Activated CD4-positive, alpha-beta T cell treated with anti-CD3 and anti-CD28 coated beads, Interleukin-2, amount 50 U/mL, for 24 hours (primary cell): ENCODE results near the gene TTC28.

ENCODE experiments used
- DNase-seq, 2 donors: peaks; one replicate each; pipeline ENCODE4 v3.0.0-alpha.2; 2020; ENCODE audit warnings: low read depth in 1 of 2, low spot score in 1 of 2

The TTC28 gene

DNA sequence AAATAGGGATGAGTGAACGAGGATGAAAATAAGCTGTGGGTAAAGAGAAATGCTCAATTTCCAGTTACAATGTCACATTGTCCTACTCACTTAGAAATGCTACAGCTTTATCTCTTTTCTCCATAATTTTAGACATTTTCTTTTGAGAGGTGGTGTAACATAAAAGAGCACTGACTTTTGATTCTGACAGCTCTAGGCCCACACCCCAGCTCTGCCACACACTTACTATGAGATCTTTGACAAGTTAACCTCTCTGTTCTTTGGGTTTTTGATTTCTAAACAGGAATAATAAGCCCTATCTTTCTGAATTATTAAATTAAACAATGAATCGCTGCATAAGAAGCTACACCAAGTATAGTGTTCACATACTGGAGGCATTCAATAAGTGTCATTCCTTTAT is 532.2 kb downstream of the TTC28 start:
- no peak for DNase-seq

DNA sequence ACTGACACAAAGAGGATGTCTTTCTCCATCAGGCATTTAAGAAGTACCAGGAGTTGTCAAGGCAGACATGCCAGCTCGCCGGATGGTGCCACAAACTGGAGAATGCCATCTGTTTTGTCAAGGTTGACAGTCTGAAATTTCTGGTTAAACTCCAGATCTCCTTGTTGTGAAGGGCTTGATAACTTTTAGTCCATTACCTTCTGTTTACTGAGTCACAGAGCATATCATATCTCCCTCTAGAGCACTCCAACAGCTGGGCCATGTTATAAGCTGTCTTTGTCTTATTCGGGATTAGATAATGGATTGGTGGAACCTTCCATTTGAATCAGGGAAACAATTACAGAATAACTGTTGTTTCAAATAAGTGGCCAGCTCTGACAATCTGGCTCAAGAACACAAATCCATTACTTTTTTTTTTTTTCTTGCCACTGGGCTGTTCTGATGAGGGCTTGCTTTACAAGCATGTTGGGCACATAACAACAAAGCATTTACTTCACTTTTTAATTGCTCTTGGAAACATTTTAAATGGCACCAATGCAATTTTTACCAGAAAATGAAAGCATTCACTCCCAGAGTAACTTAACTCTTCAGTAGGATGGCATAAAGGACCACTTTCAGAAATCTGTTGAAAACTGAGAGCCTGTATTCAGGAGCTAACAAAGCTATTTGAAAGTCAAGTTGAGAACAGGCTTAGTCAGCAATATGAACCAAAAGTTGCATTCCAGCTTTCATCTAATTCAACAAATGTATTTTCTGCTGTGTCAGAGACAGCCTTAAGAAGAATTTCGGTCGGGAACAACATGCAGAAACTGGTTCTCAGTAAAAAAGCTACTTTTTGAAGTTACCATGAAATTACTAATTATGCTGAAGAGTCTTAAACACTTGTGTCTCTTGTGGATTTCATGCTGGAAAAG is 533.0 kb downstream of the TTC28 start:
- DNase-seq = no peak

DNA sequence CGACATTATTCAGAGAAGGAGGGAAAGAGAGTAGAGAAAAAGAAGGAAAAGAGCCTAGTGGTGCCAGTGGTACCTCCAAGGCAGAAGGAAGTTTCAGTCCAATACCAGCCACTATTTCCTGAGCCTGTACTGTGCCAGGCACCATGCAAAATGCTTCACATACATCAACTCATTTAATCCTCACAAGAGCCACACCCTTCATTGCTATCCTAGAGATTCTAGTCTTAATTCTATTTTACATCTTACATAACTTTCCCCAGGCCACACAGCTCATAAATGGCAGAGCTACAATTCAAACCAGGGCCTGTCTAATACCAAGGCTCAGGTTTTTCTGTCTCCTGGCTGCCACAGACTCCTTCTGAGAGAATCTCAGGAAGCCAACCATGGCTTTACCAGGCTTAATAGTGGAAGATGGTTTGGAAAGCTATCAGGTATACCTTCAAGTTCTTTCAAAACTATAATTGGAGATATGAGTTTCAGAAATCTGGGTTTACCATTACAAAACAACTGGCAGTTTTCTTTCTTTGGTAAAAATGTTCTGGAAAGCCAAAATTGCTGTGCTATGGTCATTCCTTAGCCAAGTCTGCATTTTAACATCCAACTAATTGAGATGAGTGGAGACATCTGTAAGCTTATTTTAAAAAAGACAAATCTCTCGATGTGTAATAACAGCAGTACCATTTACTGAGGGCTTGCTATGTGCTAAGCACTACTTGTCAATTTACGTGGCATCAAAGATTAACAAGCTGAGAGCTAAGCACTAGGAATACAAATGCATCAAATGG is 535.5 kb downstream of the TTC28 start:
- no peak for DNase-seq

DNA sequence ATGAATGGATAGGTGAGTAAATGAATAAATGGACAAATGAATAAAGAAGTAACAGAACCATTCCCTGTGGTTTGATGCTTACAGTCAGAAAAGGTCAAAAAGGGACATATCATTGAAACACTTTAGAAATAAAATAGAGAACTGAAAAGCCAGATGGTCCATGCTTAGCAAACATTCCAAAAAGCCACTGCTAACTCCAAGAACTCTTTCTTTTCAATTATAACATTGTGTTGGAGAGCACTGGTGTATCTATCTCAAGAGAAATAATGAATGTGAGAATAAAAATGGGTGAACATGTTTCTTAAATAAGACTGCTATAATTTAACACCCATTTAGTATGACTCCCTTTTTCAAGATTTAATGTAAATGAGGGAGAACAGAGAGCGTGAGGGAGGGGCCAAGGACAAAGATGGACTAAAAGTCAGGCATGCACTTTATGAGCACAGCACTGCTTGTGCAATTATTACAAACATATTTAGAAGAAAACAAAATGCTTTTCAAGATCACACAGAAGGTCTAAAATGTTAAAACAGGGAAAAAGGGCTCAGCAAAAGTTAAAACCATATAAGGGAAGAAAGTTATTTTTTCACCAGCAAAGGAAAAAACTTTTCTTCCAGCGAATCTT is 536.3 kb downstream of the TTC28 start:
- DNase-seq = no peak

DNA sequence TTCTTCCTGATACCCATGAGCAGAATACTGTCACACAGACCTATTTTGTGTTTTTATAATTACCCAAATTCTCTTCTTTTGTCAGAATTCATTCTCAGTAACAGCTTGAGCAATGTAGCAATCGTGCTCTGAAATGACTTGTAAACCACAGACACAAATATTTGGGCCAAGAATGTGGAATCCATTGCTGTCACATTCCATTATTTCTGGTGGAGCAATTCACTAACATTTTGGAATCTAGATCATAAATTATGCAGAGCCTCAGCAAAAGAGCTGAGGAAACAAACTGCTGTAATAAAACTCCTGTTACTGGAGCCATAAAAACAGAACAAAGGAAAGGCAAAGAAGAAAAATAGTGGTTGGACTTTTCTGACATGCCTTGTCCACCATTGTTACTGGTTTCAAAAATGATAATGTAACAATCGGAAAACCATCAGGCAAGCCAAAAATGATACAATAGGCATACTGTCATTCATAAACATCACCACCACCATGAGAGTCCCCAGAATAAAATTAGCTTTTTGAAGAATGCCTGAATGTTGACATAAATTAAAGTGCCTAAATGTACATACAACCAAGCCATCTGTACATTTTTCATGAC is 537.2 kb downstream of the TTC28 start:
- DNase-seq = no peak

DNA sequence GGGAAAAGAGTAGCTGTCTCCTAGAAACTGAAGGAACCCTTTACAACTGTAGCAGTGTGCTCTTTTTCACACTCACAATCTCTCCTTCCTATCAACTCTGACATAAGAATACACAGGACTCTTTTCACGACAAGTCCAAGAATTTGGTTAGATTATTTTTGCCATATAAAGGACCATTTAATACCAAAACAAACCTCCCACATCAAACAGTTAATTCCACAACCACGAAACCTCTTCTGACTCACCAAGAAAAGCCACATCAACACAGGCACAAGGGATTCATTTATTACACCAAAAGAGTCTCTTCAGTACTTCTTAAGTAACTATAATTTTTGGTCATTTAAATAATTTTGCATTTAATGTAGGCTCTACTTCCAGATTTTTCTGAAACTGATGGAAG is 538.0 kb downstream of the TTC28 start:
- no peak for DNase-seq

DNA sequence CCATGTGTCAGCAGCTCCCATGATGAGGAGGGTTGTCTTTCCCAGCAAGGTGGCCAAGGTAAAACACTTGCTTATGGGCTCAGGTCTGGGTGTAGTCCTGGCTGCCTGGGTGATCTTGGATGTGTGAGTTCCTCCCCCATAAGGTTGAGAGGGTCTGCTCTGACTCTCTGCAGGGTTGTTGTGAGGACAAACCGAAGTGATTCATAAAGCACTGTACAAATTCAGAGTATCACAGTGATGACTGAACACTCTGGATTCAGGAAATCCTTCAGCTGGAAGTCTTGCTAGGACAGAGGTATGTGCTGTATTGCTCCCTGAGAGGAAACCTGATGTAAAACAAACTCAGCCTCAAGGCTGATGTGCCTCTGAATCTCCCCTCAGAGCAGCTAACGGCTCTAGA is 539.7 kb downstream of the TTC28 start:
- no peak for DNase-seq

DNA sequence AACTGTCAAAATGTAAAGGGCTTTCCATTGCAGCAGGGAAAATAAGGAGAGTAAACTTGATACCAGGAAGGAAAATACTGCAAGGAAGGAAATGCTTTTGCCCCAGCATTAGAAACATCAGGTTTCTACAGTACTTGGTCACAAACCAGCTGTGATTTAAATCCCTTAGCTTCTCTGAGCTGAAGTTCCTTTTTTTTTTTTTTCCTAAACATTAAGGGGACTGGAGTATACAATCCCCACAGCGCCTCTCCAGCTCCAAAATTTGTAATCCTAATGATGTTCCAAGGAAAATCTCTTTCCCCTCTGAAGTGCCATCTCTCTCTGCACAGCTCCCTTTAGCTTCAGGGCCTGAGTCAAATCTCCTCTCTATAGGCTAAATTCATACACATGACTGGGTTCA is 540.1 kb downstream of the TTC28 start:
- no peak for DNase-seq

DNA sequence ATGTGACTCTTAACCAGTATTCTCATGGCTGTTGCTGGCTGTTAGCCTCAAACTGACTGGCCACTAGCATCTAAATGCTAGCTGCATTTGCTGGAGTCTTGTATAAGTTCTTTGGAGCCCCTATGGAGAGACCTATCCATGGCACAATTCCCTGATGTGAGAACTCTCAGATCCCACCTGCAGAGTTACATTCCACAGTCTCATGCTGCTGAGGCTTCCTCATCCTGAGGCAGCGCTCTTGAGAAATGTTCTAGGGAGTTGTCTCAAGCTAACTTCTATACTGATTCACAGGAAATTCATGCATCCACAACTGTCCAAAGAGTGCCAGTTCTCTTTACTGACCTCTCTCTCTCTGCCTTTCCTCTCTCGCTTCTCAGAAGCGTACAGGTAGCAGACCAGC is 542.6 kb downstream of the TTC28 start:
- no peak for DNase-seq

DNA sequence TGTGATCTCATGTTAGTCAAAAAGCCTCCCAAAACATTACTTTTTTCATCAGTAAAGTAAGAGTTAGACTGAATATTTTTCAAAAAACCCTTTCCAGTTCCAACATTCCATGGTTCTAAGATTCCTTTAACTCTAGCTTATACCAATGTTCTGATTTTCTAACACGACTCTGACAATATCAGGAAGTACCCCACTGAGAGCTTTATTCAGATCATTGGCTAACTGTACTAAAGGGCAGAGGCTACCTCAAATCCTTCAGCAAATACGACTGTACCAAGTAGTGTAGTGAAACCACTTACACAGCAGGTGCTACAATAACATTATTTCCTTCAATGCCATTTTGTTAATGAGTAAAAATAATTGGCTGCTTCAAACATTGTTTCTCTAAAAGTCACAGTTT is 547.2 kb downstream of the TTC28 start:
- DNase-seq = no peak

DNA sequence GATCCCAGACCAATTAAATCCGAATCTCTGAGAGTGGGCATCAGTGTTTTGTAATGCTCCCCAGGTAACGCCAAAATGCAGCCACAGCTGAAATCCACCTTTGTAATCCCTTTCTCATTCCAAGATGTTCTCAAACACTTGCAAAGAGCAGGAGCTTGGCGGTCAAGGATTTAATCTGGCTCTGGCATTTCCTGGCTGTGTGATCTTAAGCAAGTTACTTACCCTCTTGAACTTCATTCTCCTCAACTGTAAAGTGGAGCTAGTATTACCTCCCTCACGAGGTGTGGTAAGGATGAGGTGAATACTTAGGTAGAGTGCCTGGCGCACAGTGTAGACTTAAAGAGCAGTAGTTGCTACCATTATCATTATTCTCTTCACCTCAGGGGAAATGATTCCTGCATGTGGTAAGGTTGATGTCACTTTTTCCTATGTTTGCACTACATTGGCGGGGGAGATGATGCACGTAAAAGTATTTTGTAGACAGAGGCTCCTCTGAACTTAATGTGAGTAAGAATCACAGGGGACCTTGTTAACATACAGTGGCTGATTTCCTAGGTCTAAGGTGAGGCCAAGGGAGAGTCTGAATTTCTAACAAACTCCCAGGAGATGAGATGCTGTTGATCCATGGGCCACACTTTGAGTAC is 550.2 kb downstream of the TTC28 start:
- DNase-seq = no peak

DNA sequence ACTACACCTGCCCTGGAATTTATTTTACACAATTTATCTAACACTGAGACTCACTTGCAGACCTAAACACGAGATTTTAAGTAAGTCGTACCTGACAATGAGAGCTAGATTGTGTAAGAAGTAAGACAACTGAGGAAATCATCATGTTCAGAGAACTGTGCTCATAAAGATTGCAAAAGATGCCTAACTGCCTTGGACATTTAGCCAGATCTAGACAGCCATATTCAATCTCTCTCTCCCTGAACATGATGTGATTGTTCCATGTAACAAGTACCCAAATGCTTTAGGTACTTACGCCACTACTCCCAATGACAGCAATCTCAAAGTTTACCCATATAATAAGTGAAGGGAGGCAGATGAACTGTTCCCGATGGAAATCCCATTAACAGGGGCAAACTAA is 550.8 kb downstream of the TTC28 start:
- no peak for DNase-seq

DNA sequence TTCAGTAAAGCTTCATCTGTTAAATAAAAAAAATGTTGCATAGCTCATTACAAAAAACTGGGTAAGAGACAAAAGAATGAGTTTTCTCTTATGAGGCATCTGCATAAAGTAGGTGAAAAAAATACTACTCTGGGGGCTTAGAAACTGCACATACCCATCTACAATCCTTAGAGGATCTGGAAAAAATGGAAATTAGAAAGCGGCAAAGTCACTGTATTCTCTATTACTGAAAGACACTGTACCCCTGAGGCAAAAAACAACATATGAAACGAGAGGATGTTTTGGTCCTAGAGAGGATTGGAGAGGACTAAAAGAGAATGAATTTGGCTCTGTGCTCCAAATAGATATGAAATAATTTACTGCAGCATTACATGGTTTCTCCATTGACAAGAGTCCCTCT is 553.8 kb downstream of the TTC28 start:
- DNase-seq = no peak

DNA sequence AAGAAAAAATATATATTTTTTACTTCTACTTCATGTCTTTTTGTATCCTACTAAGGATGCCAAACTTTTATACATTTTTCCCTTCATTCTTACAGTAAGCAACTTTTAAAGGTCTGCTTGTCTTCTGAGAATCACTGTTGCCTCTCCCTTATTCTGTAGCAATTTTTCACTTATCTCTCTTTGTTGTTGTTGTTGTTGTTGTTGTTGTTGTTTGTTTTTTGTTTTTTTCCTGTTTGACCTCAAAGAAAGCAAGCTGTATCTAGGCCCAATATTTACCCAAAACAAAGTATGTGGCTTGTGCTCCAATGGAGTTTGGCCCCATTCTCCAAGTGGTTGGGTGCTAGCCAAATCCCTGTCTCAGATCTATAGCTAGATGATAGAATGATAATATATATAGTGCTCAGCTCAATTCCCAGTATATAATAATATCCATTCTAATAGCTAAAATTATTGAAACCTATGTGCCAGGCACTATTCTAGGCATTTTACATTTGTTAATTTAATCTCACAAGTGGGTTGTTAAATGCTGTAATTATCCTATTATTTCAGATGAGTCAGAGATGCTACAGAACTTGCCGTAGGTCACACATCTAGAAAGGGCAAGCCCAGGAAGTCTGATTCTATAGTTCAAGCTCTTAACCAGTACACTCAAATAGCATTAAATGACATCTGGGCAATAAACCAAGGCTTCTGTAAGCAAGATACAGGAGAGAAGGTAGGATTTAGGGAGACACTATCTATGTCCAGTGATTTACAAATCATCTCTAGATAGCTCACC is 555.5 kb downstream of the TTC28 start:
- DNase-seq = no peak

DNA sequence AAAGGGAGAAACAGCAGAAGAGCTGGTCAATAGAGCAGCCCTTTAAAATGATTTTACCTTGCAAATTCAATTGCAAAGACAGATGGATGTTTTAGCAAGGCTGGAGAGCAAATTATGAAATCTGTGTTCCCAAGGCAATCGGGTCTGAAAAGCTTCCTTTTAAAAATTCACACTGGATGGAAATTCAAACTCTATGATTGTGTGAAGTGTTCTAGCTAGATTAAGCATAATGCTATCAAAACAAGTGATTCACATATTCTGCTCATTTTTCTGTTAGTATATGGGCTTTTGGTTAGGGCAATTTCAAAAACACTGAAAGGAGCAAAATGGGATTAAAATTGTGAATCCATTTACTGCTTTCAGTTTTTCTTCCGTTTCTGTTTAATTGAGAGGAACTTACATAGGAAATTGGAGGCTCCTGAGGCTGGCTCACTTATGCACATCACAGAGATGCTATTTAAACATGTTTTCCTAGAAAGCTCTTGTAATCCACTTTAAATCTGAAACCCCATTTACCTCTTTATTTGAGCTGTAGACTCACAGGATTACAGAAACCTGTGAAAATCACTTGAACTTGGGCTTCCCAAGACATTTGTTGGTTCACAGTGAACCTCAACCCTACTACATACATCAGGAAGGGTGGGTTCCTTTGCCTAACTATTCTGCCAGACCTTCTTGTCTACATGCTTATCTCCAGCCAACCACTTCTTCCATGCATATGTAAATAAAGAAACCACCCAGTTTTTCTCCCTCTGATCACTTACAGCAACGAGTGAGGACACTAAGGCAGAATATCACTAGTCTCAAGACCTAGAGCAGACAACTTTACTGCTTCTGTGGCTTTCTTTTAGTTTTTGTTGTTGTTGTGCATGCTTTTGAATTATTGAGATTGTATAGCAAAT is 558.7 kb downstream of the TTC28 start:
- no peak for DNase-seq

DNA sequence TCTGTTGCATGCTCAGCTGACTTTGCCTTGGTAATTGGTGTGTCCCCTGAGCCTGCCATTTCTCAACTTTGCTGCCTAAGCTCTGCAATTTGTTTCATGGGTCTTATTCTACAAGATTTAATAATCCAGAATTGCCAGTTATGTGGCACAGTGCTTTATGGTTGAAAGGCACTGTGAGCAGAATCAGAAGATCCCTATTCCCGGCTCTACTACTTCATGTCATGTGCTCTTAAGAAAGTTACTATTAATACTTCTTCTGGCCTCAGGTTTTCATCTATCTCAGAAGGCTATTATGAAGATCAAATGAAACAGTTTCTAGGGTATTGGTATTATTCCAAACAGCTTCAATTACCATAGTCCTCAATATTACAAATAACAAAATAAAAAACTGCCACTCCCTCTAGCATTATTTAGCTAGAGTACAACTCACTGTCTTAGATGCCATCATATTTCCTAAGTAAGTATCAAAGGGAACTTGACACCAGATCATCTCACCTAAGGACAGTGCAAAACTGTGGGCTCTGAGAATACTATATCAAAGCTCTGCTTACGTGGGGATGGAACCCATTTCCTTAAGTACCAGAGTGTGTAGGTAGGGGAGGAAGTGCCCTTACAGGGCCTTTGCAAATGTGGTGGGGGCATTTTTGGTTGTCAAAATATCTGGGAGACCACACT is 560.5 kb downstream of the TTC28 start:
- no peak for DNase-seq

DNA sequence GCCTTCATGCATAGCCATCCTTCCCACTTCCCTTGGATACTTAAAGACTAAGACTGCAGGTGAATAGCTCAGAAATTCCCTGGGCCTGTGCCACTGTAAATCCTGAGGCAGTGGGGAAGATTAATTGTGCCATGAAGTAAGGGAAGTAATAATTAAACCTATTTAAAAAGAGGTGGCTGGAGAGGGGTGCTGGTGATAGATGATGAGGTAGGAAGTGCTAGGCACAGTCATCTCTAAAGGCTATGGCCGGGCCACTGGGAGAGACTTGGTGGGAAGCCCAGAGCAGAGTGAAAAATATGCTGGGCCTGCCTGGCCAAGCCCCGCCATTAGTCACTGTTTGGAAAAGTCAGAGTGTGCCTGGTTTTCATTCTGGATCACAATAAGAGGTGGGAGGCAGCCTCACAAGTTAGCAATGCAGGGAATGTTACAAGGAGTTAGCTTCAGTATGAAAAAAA is 563.4 kb downstream of the TTC28 start:
- DNase-seq = no peak

DNA sequence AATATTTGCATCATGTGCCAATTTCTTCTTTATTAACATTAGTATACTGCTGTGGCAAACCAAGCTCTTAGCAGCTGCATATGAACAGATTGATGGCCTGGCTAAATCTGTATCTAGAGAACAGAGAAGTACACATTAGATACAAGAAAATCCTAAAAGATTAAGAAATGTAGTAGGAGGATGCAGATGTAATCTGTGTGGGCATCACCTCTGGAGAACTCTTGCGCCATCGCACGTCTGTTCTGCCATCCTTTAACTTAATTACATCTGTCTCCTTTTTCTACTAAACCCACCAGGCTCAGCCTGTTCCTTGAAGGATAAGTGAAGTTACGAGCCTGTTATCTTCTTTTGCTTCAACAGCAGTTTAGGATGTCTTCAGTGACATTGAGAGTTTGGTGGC is 564.2 kb downstream of the TTC28 start:
- DNase-seq = no peak
